Measurements from ENCODE around the gene IGFL4. TPM values are rescaled to one million over a fixed set of nuclear protein-coding genes. Genes with fewer than 3 reads are reported as not detected.

Gene IGFL4
- total and polyA plus RNA-seq, 2 of the 13 experiments (the other 11 are each of a cell fraction or from before 2014, with no cell fraction given): 1.2 to 1.4 TPM

DNA sequence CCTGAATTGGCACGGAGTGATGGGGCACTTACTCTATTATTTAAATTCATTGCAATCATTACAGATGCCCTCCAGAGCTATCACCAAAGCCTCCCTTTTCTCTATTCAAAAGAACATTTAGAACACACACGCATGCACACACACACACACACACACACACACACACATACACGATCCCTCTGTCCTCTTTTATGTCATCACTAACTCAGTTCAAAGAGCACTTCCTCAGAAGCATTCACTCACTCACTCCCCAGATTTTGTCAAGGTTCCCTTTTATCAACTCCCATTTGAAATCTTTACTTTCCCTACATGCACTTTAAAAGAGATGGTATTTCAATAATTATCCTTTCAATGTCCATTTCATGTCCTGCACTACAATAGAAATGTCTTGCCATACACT, 22.4 kb upstream of the IGFL4 start:
- ATAC-seq (no peak), FAIRE-seq (no peak), DNase-seq (ENCODE audit: low spot score) (peak; percentile 19)
- Histone ChIP-seq H3K4me1 (ENCODE audit: insufficient read depth, low read length) (peaks cover 37% of the 10 kb centered on the region), H3K4me3 (replicated peaks in 1 of 3; ENCODE audit: insufficient read depth in 1 of 3, low read depth in 2 of 3, low read length in 3 of 3) (no peak overlapping the region), H3K27ac (ENCODE audit: extremely low read length, insufficient read depth, low read length) (no peak overlapping the region), H3K79me2 (ENCODE audit: insufficient read depth, low read length) (no peaks in the 10 kb centered on the region), H3K4me2 (ENCODE audit: low read depth, low read length) (no peak overlapping the region), H3K27me3 (ENCODE audit: control insufficient read depth in 1 of 2, insufficient read depth in 2 of 2, low read length in 2 of 2) (no peaks in the 10 kb centered on the region), H2AFZ (ENCODE audit: low read length) (no peak overlapping the region), H3K36me3 (replicated peaks in 1 of 2; ENCODE audit: control insufficient read depth in 1 of 2, insufficient read depth in 2 of 2, low read length in 2 of 2) (no peaks in the 10 kb centered on the region), H3K9me3 (ENCODE audit: low read length) (peaks cover 14% of the 10 kb centered on the region), H4K20me1 (ENCODE audit: insufficient read depth, low read length) (no peaks in the 10 kb centered on the region), H3K9ac (ENCODE audit: insufficient read depth, low read depth, low read length) (no peak overlapping the region)
- CTCF ChIA-PET (ENCODE audit: low intra/inter-chr PET ratio, low total read pairs): no interaction called here
- in situ Hi-C loops (cut with HindIII; ENCODE audit: extremely low pct_ligation_motif_present, low pct_unique_long_range_greater_than_20kb): no loop called here
- intact Hi-C loops (cut with micrococcal nuclease; ENCODE audit: unreplicated experiment): no loop called here
- BruUV-seq (replicated peaks): no TSS peak
- 0 out of 2 replicates have a peak, but pooled peaks have one; percentile 16 for TF ChIP-seq HNF4A (CRISPR knock-in tag; IDR thresholded peaks at IDR 0.05)
- TF ChIP-seq RAD21 (CRISPR knock-in tag; IDR thresholded peaks at IDR 0.05): no peak
- TF ChIP-seq TCF7 (IDR thresholded peaks at IDR 0.05; ENCODE audit: low read depth): 0 out of 2 replicates have a peak, but pooled peaks have one; percentile 13
- WGBS (ENCODE audit: low lambda C conversion rate): 50% methylated on average over 3 of the region's 3 CpGs
- POLR2A ChIA-PET: no interaction called here

DNA sequence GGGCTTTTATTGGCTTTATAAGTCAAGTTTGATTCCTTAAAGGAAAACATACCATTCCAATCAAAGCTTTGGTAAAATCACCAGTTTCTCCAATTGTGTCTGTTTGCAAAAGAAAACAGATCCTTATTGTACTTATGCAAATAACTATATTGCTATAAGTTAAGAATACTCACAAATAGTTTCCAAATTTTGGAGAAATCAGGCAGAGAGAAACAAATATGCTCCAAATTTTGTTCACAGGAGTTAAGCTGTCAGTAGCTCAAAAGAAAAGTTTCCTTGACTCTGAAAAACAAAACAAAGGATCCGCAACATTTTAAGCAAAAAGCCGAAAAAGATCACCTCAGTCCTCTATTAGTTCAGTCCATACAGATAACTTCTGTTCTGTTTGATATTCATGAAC, 19.2 kb upstream of the IGFL4 start:
- no peak overlapping the region for H3K4me2 ChIP-seq (ENCODE audit: low read depth, low read length)
- in situ Hi-C loops (cut with HindIII; ENCODE audit: extremely low pct_ligation_motif_present, low pct_unique_long_range_greater_than_20kb): no loop called here
- DNase-seq (ENCODE audit: low spot score) (no peak), FAIRE-seq (no peak), ATAC-seq (no peak)
- peaks cover 27% of the 10 kb centered on the region for H3K4me1 ChIP-seq (ENCODE audit: insufficient read depth, low read length)
- no peaks in the 10 kb centered on the region for H4K20me1 ChIP-seq (ENCODE audit: insufficient read depth, low read length)
- no peak overlapping the region for H3K9ac ChIP-seq (ENCODE audit: insufficient read depth, low read depth, low read length)
- no peak overlapping the region for H2AFZ ChIP-seq (ENCODE audit: low read length)
- H3K36me3 ChIP-seq (replicated peaks in 1 of 2; ENCODE audit: control insufficient read depth in 1 of 2, insufficient read depth in 2 of 2, low read length in 2 of 2): no peaks in the 10 kb centered on the region
- ChIA-PET CTCF (ENCODE audit: low intra/inter-chr PET ratio, low total read pairs) (no interaction called here), POLR2A (no interaction called here)
- H3K27me3 ChIP-seq (ENCODE audit: control insufficient read depth in 1 of 2, insufficient read depth in 2 of 2, low read length in 2 of 2): no peaks in the 10 kb centered on the region
- no peak overlapping the region for H3K4me3 ChIP-seq (replicated peaks in 1 of 3; ENCODE audit: insufficient read depth in 1 of 3, low read depth in 2 of 3, low read length in 3 of 3)
- 85% methylated on average over 2 of the region's 2 CpGs for WGBS (ENCODE audit: low lambda C conversion rate)
- H3K79me2 ChIP-seq (ENCODE audit: insufficient read depth, low read length): no peaks in the 10 kb centered on the region
- no peak overlapping the region for H3K27ac ChIP-seq (ENCODE audit: extremely low read length, insufficient read depth, low read length)
- BruUV-seq (replicated peaks): no TSS peak
- intact Hi-C loops (cut with micrococcal nuclease; ENCODE audit: unreplicated experiment): no loop called here
- H3K9me3 ChIP-seq (ENCODE audit: low read length): peaks cover 14% of the 10 kb centered on the region
- TF ChIP-seq ZNF20 (CRISPR knock-in tag; IDR thresholded peaks at IDR 0.05) (no peak), SP4 (CRISPR knock-in tag; IDR thresholded peaks at IDR 0.05) (no peak), ZFP36L1 (CRISPR knock-in tag; IDR thresholded peaks at IDR 0.05) (no peak), NCOA2 (CRISPR knock-in tag; IDR thresholded peaks at IDR 0.05) (no peak), PHF20 (CRISPR knock-in tag; IDR thresholded peaks at IDR 0.05) (no peak)
- TF ChIP-seq, protein P1, sequence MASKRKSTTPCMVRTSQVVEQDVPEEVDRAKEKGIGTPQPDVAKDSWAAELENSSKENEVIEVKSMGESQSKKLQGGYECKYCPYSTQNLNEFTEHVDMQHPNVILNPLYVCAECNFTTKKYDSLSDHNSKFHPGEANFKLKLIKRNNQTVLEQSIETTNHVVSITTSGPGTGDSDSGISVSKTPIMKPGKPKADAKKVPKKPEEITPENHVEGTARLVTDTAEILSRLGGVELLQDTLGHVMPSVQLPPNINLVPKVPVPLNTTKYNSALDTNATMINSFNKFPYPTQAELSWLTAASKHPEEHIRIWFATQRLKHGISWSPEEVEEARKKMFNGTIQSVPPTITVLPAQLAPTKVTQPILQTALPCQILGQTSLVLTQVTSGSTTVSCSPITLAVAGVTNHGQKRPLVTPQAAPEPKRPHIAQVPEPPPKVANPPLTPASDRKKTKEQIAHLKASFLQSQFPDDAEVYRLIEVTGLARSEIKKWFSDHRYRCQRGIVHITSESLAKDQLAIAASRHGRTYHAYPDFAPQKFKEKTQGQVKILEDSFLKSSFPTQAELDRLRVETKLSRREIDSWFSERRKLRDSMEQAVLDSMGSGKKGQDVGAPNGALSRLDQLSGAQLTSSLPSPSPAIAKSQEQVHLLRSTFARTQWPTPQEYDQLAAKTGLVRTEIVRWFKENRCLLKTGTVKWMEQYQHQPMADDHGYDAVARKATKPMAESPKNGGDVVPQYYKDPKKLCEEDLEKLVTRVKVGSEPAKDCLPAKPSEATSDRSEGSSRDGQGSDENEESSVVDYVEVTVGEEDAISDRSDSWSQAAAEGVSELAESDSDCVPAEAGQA (IDR thresholded peaks at IDR 0.05; ENCODE audit: low read depth): no peak
- TF ChIP-seq, protein P1 (CRISPR knock-in tag; IDR thresholded peaks at IDR 0.05; ENCODE audit: borderline replicate concordance): no peak
- TF ChIP-seq, protein P2, sequence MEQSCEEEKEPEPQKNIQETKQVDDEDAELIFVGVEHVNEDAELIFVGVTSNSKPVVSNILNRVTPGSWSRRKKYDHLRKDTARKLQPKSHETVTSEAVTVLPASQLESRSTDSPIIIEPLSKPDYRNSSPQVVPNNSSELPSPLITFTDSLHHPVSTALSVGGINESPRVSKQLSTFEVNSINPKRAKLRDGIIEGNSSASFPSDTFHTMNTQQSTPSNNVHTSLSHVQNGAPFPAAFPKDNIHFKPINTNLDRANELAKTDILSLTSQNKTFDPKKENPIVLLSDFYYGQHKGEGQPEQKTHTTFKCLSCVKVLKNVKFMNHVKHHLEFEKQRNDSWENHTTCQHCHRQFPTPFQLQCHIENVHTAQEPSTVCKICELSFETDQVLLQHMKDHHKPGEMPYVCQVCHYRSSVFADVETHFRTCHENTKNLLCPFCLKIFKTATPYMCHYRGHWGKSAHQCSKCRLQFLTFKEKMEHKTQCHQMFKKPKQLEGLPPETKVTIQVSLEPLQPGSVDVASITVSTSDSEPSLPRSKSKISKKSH (CRISPR knock-in tag; IDR thresholded peaks at IDR 0.05; ENCODE audit: borderline replicate concordance): no peak
- TF ChIP-seq, protein P3, sequence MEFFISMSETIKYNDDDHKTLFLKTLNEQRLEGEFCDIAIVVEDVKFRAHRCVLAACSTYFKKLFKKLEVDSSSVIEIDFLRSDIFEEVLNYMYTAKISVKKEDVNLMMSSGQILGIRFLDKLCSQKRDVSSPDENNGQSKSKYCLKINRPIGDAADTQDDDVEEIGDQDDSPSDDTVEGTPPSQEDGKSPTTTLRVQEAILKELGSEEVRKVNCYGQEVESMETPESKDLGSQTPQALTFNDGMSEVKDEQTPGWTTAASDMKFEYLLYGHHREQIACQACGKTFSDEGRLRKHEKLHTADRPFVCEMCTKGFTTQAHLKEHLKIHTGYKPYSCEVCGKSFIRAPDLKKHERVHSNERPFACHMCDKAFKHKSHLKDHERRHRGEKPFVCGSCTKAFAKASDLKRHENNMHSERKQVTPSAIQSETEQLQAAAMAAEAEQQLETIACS (CRISPR knock-in tag; IDR thresholded peaks at IDR 0.05): no peak
